GM23248 (cell line): ENCODE results near the gene CIPC.

ENCODE experiments used
- EZH2 ChIP-seq: fragments of 200-600 bp; sonication (generic); IDR thresholded peaks from 2 replicates; pipeline ENCODE4 v1.6.1; 2018; ENCODE audit warnings: antibody characterized with exemption, mild to moderate bottlenecking; ENCODE audit not compliant: insufficient read depth, poor library complexity, severe bottlenecking
- EZH2phosphoT487 ChIP-seq: fragments of 200-600 bp; sonication (generic); IDR thresholded peaks from 2 replicates; pipeline ENCODE4 v1.6.1; 2018; ENCODE audit warnings: antibody characterized with exemption, moderate library complexity, mild to moderate bottlenecking, low read depth; ENCODE audit not compliant: insufficient read depth

GRCh38 chr14:77133720-77134338 is 35.8 kb downstream of the CIPC start:
- TF ChIP-seq EZH2 (no peak), EZH2phosphoT487 (no peak)
